GM23338 (cell line): ENCODE results near the gene RNF135. TPM values are rescaled to one million over a fixed set of nuclear protein-coding genes. Genes with fewer than 3 reads are reported as not detected.

Source experiments
- ATAC-seq: fragments of 200-7000 bp; cut with Tn5 transposase; 3 replicates; pipeline ENCODE4 v1.9.1; 2020
- DNase-seq: peaks from one replicate; pipeline ENCODE4 v3.0.0-alpha.2; 2015; ENCODE audit warnings: low spot score
- H2AFZ ChIP-seq: fragments of 200-600 bp; sonication (generic); 2 replicates; pipeline ENCODE4 v1.8.0; 2016; ENCODE audit warnings: antibody characterized with exemption, mild to moderate bottlenecking, moderate library complexity
- H3F3A ChIP-seq: fragments of 200-600 bp; sonication (generic); replicated peaks from 2 replicates; pipeline ENCODE4 v1.8.0; 2017; ENCODE audit warnings: antibody characterized with exemption, mixed run types, low read depth
- H3K27ac ChIP-seq: fragments of 200-600 bp; sonication (generic); 2 replicates; pipeline ENCODE4 v1.6.1; 2016; ENCODE audit warnings: low read depth
- H3K27me3 ChIP-seq: fragments of 200-600 bp; sonication (generic); 2 replicates; pipeline ENCODE4 v1.8.0; 2016; ENCODE audit warnings: mild to moderate bottlenecking, mixed run types, moderate library complexity; ENCODE audit not compliant: insufficient read depth
- H3K36me3 ChIP-seq: fragments of 200-600 bp; sonication (generic); 2 replicates; pipeline ENCODE4 v1.8.0; 2016; ENCODE audit warnings: mild to moderate bottlenecking; ENCODE audit not compliant: insufficient read depth
- H3K4me1 ChIP-seq: fragments of 200-600 bp; sonication (generic); 2 replicates; pipeline ENCODE4 v1.8.0; 2016; ENCODE audit warnings: mild to moderate bottlenecking, moderate library complexity; ENCODE audit not compliant: insufficient read depth
- H3K4me2 ChIP-seq: fragments of 200-600 bp; sonication (generic); 2 replicates; pipeline ENCODE4 v1.7.1; 2017; ENCODE audit warnings: mixed run types
- H3K4me3 ChIP-seq: fragments of 200-600 bp; sonication (generic); 2 replicates; pipeline ENCODE4 v1.6.1; 2016; ENCODE audit warnings: mixed run types
- H3K79me2 ChIP-seq: fragments of 200-600 bp; sonication (generic); replicated peaks from 2 replicates; pipeline ENCODE4 v1.8.0; 2017; ENCODE audit warnings: mild to moderate bottlenecking; ENCODE audit not compliant: insufficient read depth
- H3K9me2 ChIP-seq: fragments of 200-600 bp; sonication (generic); 2 replicates; pipeline ENCODE4 v1.8.0; 2017; ENCODE audit not compliant: insufficient read depth
- H4K20me1 ChIP-seq: fragments of 200-600 bp; sonication (generic); replicated peaks from 2 replicates; pipeline ENCODE4 v1.8.0; 2017; ENCODE audit warnings: mild to moderate bottlenecking; ENCODE audit not compliant: insufficient read depth
- H3K27ac Mint-ChIP-seq: 2 replicates; pipeline ENCODE4 v1.8.0; 2020; ENCODE audit warnings: inconsistent platforms, mild to moderate bottlenecking, moderate library complexity, mixed read lengths
- H3K27me3 Mint-ChIP-seq: 3 replicates; pipeline ENCODE4 v1.8.0; 2022; ENCODE audit warnings: low read depth, mild to moderate bottlenecking, moderate library complexity, mixed read lengths, inconsistent platforms; ENCODE audit not compliant: insufficient read depth, poor library complexity
- H3K36me3 Mint-ChIP-seq: 3 replicates; pipeline ENCODE4 v1.8.0; 2021; ENCODE audit warnings: low read depth, mild to moderate bottlenecking, inconsistent platforms, moderate library complexity, mixed read lengths
- H3K4me1 Mint-ChIP-seq: 3 replicates; pipeline ENCODE4 v1.8.0; 2020; ENCODE audit warnings: mild to moderate bottlenecking, inconsistent platforms, mixed read lengths
- H3K4me3 Mint-ChIP-seq: 3 replicates; pipeline ENCODE4 v1.8.0; 2021; ENCODE audit warnings: moderate library complexity, mild to moderate bottlenecking, inconsistent platforms, mixed read lengths
- H3K9me3 Mint-ChIP-seq: 3 replicates; pipeline ENCODE4 v1.8.0; 2020; ENCODE audit warnings: moderate library complexity, mild to moderate bottlenecking, inconsistent platforms, mixed read lengths
- CREB1 ChIP-seq: fragments of 250-450 bp; sonication (Bioruptor Pico); IDR thresholded peaks from 2 replicates; pipeline ENCODE4 v1.5.0; 2020; ENCODE audit warnings: low read depth, mild to moderate bottlenecking, moderate library complexity
- EZH2 ChIP-seq: fragments of 200-600 bp; sonication (generic); IDR thresholded peaks from one replicate; pipeline ENCODE4 v1.8.0; 2017; ENCODE audit warnings: antibody characterized with exemption, mild to moderate bottlenecking, low read depth; ENCODE audit not compliant: unreplicated experiment
- EZH2phosphoT487 ChIP-seq: fragments of 200-600 bp; sonication (generic); IDR thresholded peaks from one replicate; pipeline ENCODE4 v1.8.1; 2018; ENCODE audit warnings: antibody characterized with exemption; ENCODE audit not compliant: unreplicated experiment
- JUNB ChIP-seq: IDR thresholded peaks from one replicate; pipeline ENCODE4 v1.6.1; 2016; ENCODE audit warnings: antibody characterized with exemption; ENCODE audit not compliant: unreplicated experiment
- NANOG ChIP-seq: IDR thresholded peaks from 2 replicates; pipeline ENCODE4 v1.6.1; 2016; ENCODE audit warnings: antibody characterized with exemption, borderline replicate concordance
- POLR2AphosphoS5 ChIP-seq: IDR thresholded peaks from 2 replicates; pipeline ENCODE4 v1.6.1; 2016; ENCODE audit warnings: antibody characterized with exemption, low read depth
- ZNF331 ChIP-seq: fragments of 250-450 bp; sonication (Bioruptor Pico); IDR thresholded peaks from 2 replicates; pipeline ENCODE4 v1.5.0; 2020; ENCODE audit warnings: low read depth, mild to moderate bottlenecking, moderate library complexity
- polyA plus RNA-seq: library from polyadenylated mRNA; unstranded; fragments of >200 nt; fragmentation: Nextera tagmentation; extraction: Ambion mirVana; gene quantifications from 2 replicates; pipeline ENCODE4 v1.2.1, GENCODE V29; 2016
- total RNA-seq: library from RNA; depleted of rRNA; stranded (reverse); fragments of >200 nt; shearing (Covaris generic); gene quantifications from 2 replicates; pipeline ENCODE4 v1.2.3, GENCODE V29; 2014
- TF ChIP-seq, protein P1 (sequence below), 2 experiments: fragments of 200-600 bp in 1 of 2; sonication (generic) in 1 of 2; conservative IDR thresholded peaks; 2 replicates each; pipeline versions ENCODE4 v1.5.1 to v1.6.1; 2016 to 2017; ENCODE audit warnings: antibody characterized with exemption in 2 of 2, low read depth in 2 of 2, mild to moderate bottlenecking in 2 of 2, moderate library complexity in 1 of 2
- TF ChIP-seq, protein P2 (sequence below): IDR thresholded peaks from one replicate; pipeline ENCODE4 v1.6.1; 2018; ENCODE audit warnings: antibody characterized with exemption; ENCODE audit not compliant: unreplicated experiment

The RNF135 gene
- total and polyA plus RNA-seq, 2 experiments from 2014 or later: 9.4 to 9.8 TPM

DNA sequence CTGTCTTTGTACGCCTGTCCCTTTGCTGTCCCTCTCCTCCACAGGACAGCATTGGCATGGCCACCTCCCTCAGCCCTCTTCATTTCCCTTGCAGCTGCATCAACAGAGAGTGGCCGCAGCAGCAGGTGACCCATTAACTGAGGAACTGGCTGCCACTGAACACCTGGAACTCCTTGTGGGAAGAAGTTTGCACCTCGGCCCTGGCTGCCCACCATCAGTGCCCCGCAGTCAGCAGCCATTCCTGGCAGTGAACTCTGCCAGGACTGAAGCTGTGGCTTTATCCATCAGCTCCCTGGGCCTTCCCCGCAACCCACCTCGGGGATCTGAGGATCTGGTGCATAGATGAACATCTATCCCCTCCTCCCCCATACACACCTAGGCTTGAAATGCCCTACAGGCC lies 13.1 kb upstream of the RNF135 start (continued):
- TF ChIP-seq, protein P1, sequence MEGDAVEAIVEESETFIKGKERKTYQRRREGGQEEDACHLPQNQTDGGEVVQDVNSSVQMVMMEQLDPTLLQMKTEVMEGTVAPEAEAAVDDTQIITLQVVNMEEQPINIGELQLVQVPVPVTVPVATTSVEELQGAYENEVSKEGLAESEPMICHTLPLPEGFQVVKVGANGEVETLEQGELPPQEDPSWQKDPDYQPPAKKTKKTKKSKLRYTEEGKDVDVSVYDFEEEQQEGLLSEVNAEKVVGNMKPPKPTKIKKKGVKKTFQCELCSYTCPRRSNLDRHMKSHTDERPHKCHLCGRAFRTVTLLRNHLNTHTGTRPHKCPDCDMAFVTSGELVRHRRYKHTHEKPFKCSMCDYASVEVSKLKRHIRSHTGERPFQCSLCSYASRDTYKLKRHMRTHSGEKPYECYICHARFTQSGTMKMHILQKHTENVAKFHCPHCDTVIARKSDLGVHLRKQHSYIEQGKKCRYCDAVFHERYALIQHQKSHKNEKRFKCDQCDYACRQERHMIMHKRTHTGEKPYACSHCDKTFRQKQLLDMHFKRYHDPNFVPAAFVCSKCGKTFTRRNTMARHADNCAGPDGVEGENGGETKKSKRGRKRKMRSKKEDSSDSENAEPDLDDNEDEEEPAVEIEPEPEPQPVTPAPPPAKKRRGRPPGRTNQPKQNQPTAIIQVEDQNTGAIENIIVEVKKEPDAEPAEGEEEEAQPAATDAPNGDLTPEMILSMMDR (conservative IDR thresholded peaks at IDR 0.05; ENCODE audit: low read depth in 2 of 2): no peak
- no peak for TF ChIP-seq JUNB

DNA sequence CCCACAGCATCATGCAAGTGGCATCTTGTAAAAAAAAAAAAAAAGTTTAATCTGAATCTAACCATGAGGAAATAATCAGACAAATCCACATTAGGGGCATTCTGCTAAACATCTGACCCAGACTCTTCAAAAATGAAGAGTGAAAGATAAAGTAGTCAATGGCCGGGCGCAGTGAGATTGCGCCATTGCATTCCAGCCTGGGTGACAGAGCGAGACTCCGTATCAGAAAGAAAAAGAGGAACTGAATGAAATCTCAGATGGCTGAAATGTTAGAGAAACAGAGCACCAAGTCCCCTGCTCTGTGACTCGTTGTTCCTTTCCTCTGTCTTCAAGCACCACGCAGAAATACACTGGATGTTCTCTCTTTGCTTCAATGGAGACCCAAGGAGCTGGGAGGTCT lies 12.7 kb upstream of the RNF135 start:
- Histone ChIP-seq H2AFZ (no peak overlapping the region), H4K20me1 (no peaks in the 10 kb centered on the region), H3F3A (no peaks in the 10 kb centered on the region), H3K79me2 (no peaks in the 10 kb centered on the region), H3K4me1 (peaks cover 5% of the 10 kb centered on the region; the same call in 1 of the 2 replicates), H3K27ac (no peak overlapping the region), H3K4me2 (no peak overlapping the region), H3K36me3 (no peaks in the 10 kb centered on the region), H3K27me3 (no peaks in the 10 kb centered on the region), H3K4me3 (no peak overlapping the region), H3K9me2 (no peaks in the 10 kb centered on the region)
- Mint-ChIP-seq H3K4me3 (no peak overlapping the region), H3K9me3 (no peaks in the 10 kb centered on the region), H3K27me3 (peaks cover 4% of the 10 kb centered on the region), H3K27ac (no peak overlapping the region), H3K4me1 (peaks cover 13% of the 10 kb centered on the region; the same call in 2 of the 3 replicates), H3K36me3 (no peaks in the 10 kb centered on the region)
- ATAC-seq: no peak
- DNase-seq: no peak
- TF ChIP-seq POLR2AphosphoS5 (no peak), ZNF331 (CRISPR knock-in tag) (no peak), NANOG (no peak), CREB1 (CRISPR knock-in tag) (no peak), EZH2phosphoT487 (no peak), EZH2 (no peak)
- TF ChIP-seq, protein P2, sequence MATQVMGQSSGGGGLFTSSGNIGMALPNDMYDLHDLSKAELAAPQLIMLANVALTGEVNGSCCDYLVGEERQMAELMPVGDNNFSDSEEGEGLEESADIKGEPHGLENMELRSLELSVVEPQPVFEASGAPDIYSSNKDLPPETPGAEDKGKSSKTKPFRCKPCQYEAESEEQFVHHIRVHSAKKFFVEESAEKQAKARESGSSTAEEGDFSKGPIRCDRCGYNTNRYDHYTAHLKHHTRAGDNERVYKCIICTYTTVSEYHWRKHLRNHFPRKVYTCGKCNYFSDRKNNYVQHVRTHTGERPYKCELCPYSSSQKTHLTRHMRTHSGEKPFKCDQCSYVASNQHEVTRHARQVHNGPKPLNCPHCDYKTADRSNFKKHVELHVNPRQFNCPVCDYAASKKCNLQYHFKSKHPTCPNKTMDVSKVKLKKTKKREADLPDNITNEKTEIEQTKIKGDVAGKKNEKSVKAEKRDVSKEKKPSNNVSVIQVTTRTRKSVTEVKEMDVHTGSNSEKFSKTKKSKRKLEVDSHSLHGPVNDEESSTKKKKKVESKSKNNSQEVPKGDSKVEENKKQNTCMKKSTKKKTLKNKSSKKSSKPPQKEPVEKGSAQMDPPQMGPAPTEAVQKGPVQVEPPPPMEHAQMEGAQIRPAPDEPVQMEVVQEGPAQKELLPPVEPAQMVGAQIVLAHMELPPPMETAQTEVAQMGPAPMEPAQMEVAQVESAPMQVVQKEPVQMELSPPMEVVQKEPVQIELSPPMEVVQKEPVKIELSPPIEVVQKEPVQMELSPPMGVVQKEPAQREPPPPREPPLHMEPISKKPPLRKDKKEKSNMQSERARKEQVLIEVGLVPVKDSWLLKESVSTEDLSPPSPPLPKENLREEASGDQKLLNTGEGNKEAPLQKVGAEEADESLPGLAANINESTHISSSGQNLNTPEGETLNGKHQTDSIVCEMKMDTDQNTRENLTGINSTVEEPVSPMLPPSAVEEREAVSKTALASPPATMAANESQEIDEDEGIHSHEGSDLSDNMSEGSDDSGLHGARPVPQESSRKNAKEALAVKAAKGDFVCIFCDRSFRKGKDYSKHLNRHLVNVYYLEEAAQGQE: no peak
